ENCODE measurements around the gene PABPC4L.
"Not testable (repeated sequence)": the region's sequence is repeated elsewhere in the genome, so short reads cannot be mapped to it uniquely, and the experiment has no call there.

The PABPC4L gene

DNA sequence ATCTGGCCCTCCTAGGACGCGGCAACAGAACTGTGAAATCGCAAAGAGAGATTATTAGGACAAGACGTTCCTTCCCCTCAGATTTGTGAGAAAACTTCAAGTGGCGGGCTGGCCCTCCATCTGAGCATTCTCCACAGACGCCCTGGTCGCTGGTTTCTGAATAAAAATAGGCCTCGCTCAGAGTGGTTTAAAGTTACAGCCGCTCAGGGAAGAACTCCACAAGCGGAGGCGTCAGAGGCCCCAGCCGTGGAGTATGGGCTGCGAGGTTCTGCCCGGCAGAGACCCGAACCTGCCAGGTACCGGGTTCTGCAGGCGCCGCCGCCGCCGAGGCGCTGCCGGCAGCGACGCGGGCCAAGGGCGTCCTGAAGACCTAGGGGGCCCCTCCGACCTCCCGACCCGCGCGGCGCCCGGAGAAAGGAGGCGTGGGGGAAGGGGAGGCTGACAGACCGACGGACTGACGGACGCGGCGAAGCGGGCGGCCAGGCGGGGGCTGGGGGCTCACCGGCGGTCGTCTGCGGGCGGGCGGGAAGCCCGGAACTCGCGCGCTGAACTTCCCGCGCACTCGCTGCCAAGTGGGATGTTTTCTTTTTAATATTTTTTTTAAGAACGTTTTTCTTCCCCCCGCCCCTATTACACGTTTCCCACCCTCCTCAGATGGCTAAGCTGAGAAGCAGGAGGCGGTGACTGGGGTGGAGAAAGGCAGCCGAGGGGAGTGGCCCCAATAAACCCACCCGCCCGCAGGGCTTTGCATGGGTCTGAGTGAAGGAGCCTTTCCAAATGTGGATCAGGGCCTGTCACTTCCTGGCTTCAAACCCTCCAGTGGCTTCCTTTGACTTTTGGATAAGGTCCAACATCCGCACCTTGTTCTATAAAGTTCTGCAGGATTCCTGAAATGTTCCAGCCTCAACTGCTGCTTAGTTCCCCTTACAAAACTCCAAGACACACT is at the start of gene PABPC4L:
Gene PABPC4L, minus strand, starts transcription at position 574 of the 946 bp plus-strand sequence. CDS start 770 bp downstream, outside the sequence.
- peak; percentile 0 for DNase-seq

GRCh38 chr4:134251322-134251721 is 49.7 kb upstream of the PABPC4L start:
- DNase-seq = no peak

DNA sequence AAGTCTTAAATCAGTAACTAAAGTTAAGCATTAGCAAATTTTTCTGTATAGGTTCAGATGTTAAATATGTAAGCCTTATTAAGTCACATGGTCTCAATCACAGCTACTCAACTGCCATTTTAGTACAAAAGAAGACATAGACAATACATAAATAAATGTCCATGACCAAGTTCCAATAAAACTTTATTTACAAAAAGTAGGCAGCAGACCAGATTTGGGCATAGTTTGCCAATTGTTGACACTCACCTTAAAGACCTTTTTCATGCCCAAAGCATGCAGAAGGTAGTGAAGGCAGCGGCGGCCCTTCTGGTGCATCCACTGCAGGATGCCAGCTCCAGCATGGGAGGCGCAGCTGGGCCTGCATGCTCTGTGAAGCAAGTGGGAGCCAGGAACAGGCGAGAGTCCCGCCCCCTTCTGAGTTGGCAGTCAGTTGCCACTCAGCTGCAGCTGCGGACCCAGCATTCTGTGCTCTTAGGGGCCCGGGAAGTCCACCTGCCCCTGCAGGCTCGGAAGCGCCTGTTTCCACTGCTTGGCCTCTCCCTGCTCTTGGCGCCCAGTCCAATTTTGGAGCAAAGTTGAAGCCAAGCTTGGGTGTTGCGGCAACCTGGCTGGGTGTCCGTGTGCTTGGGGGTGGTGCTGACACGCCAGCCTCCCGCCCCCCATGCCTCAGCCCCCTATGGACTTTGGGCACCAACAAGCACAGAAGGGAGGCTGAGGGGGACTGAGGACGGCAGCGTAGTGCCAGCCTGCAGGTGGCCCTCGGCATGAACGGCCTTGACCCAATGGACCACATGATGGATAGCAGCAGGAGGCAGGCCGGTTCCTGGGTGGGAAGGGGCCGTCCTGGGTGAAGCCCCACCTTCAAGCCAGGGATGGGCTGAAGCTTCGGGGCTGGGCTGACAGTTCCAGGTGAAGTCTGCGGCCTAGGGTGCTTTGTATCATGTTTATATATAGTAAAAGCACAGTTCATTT is 42.4 kb upstream of the PABPC4L start:
- DNase-seq = no peak

GRCh38 chr4:134219043-134219442 is 17.5 kb upstream of the PABPC4L start:
- DNase-seq = no peak

DNA sequence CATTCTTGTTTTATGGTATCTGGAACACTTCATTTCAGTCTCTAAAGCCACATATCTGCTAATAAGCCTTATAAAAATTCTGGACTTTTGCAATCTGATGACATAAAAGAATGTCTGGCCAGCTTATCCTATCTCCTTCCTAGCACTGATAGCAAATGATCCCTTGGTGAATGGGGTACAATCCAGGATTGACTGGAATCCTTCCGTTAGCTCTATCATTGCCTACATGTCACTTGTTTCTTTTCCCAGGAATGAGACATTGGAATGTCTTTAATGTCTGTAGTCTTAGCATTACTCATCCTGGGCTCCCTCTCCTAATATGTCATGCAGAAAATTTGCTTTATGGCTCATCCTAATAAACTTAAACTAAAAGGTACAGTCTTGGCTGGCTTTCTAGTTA is 14.8 kb upstream of the PABPC4L start:
- DNase-seq = no peak

DNA sequence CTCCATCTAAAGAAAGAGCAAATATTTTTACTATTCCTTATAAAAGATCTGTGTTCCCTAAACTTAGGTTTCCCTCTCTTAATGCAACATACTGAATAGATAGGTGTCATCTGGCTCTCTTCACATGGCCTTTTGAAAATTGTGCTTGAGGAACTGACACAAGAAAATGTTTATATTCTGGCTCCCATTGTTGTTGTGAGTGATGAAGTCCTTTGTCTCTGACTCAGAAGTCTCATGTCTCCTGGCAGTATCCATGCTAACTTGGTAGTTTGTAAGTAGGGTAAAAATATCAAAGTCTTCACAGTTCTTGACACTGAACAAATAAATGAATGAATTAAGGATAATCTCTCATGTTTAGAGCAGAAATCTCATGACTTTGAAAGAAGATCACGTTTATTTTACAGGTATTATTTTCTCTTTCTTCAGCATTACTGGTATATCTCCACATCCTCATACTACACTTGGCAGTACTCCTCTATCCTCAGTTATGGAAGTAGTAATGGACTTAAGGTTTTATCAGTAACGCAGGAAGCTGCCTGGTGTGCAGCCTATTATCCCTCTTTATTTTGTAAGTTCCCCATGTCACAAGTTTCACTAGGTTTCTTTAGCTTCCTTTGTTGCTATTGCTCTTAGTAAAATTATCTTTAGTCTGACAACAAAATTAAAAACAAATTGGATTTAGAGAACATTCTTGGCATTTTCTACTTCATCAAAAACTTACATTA is 14.2 kb upstream of the PABPC4L start:
- DNase-seq = no peak

DNA sequence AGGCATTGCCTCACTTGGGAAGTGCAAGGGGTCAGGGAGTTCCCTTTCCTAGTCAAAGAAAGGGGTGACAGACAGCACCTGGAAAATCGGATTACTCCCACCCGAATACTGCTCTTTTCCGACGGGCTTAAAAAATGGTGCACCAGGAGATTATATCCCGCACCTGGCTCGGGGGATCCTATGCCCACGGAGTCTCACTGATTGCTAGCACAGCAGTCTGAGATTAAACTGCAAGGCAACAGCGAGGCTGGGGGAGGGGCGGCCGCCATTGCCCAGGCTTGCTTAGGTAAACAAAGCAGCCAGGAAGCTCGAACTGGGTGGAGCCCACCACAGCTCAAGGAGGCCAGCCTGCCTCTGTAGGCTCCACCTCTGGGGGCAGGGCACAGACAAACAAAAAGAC is 6.4 kb upstream of the PABPC4L start:
- DNase-seq = not testable (repeated sequence)

DNA sequence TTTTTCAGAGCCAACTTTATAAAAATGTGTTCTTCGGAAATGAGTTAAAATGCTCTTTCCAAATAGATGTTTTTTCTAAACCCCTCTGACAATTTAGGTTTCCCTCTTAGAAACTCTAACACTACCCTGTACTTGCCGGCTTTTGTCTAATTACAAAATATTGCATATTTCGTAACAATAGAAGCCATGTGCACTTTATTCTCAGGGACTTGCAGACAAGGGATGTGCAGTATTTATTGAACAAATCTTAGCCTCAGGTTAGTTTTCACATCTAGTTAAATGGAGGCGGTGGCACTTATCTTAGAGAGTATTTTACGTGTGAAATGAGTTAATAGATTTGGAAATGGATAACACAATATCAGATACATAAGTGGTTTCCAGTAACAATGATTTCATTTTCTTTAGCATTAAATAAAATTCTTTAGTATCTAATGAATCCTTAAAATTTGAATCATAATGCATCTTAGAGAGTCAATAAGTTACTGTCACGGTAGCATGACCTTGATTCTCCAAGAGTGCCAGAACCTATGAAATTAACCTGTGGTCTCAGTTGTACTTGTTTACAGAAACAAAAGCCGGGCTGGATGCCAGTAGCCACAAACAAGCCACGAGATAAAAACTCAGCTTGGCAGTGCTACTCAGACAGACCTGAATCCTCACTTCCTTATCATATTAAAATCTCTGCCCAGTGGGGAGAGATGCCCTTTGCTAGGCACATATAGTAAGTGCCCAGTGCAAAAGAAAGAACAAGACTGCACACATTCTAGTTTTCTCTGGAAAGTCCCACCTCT is 772 bp upstream of the PABPC4L start:
- DNase-seq = no peak

GRCh38 chr4:134200811-134201215 is 776 bp downstream of the PABPC4L start:
- no peak for DNase-seq

DNA sequence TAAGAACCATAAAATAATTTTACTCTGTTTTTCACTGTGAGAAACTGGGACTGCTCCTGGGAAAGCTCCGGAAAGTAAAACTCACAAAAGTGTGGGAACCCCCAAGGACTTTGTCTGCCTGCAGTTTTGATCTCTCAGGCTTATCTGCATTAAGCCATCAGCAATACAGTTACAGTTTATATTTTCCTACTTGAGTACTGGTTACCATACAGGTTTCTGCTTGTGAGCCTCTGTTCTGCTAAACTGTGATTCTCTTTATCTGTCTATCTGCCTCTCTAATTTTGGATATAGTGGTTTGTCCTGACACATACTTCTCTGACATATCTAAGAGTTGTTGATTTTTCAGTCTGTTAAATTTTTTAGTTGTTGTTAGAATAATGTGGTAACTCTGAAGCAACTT is 11.6 kb downstream of the PABPC4L start:
- DNase-seq = no peak

DNA sequence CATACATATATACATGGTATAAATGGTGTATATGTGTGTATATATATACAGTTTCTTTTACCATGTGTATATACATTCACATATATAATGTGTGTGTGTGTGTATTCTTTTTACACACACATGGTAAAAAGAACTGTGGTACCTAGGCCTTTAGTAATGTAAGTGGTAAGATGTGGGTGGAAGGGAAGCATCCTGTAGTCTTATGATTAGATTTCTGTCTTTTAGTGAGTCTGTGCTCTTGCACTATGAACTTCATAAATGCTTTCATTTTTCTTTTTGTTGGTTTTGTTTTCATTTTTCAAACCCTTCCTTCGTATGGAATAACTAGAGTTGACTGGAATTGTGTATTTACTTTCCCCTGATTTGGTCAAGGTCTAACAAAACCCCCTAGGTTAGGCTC is 12.1 kb downstream of the PABPC4L start:
- DNase-seq = no peak

GRCh38 chr4:134178706-134179105 is 22.9 kb downstream of the PABPC4L start:
- no peak for DNase-seq

GRCh38 chr4:134174271-134174670 is 27.3 kb downstream of the PABPC4L start:
- DNase-seq = no peak

- no peak for DNase-seq
Observed at GRCh38 chr4:134160211-134160610, 41.4 kb downstream of the PABPC4L start.

GRCh38 chr4:134154097-134154496 is 47.5 kb downstream of the PABPC4L start:
- no peak for DNase-seq

DNA sequence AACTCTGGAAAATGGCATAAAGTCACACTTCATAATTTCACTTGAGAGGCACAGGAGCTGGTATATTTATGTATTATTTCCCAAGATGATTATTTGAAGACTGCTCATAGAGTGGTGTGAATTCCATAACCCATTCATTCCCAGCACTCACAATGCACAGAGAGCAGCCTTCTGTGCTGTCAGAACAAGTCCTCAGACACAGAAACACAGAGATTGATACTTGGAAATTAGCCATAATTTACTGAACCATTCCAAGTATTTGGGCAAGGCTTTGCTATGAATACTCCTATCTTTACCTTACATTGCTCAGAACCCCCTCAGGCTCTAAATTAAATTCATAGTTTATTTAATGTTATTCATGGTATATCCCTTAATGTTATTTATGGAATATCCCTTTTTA is 53.6 kb downstream of the PABPC4L start:
- DNase-seq = no peak

Data from DMS 273 treated with DMSO at 0.1 percent for 48 hours (cell line).